Stimulated activated CD4-positive, alpha-beta T cell treated with anti-CD3 and anti-CD28 coated beads, Interleukin-4, amount 100 ng/mL, for 24 hours (primary cell): ENCODE results near the gene PTPRN2.

ENCODE experiments used
- DNase-seq: peaks from one replicate; pipeline ENCODE4 v3.0.0-alpha.2; 2020

Gene PTPRN2

DNA sequence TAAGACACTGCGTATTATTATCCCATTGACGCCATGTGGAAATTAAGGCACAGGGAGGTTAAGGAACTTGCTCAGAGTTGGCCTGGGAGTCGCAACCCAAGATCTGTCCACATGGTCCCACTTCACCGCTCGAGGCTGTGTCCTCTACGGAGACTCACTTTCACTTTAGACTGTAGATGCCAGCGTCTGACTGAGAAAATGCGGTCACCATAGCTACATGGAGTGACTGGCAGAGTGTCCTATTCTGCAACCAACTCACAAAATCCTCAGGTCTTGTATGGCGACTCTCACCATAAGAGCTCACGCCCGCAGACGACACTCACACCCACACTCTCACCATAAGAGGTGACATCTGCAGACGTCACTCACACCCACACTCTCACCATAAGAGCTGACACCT, 257.9 kb downstream of the PTPRN2 start:
- no peak for DNase-seq

DNA sequence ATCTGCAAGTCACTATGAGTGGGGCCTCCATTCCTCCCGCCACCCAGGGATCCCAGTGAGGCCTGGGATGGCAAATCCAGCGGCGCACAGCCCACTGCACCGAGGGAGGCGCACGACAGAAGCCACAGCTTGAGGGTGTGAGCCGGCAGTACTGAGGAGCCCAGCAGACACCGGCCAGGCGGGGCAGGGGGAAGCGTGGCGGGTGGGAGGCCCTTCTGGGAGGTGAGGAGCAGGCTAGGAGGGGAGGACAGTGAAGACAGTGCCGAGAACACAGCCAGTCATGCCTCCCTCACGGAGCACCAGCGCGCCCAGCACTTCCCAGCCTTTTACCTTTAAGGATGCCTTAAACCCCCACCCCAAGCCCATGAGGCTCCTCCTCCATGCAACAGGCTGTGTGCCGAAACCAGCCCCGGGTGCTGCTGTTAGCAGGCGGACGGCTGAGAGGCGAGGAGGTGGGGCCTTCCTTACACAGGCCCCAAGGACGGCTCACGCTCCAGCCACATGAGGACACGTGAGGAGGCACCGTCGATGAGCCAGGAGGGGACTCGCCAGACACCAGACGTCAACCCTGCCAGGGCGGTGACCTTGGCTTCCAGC, 258.5 kb downstream of the PTPRN2 start:
- no peak for DNase-seq

DNA sequence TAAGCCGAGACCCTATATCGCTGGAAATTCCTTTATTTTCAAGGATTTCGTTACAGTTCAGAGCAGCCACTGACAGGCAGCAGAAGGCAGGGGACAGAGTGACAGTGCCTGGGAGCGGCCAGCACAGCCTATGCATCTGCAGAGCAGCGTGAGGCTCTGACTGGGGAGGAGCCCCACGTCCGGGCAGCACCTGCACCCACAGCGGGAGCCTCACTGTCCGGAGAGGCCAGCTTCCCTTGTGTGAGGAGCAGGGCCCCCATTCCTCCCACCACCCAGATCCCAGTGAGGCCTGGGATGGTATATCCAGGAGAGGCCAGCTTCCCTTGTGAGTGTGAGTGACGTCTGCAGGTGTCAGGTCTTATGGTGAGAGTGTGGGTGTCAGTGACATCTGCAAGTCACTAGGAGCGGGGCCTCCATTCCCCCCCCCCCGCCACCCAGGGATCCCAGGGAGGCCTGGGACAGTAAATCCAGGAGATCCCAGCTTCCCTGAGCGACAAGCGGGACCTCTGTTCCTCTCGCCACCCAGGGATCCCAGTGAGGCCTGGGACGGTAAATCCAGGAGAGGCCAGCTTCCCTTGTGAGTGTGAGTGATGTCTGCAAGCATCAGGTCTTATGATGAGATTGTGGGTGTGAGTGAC, 259.1 kb downstream of the PTPRN2 start:
- no peak for DNase-seq

DNA sequence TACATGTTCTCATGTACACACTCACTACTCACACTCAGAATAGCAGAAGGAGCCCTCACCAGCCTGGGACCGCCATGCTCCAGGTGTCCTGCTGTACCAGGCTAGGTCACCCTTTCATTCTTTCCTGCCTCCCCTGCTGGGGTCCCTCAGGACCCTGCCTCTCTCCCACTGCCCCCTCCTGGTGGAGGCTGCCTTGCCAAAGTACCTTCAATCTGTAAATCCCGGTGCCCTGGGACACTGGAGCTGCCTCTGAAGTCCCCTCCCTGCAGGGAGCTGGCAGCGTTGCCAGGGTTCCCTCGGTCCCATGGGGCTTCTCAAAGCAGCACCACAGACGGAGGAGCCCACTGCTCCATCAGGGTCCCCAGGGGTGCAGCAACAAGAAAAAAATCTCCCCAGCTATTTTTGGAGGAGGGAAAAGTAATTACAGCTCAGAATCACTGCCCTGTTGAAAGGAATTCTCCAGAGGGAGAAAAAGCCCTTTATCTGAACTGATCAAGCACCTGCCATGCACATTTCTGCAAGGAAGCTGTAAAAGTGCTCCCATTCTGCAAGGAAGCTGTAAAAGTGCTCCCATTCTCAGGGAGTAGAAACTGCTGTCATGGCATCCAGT, 259.9 kb downstream of the PTPRN2 start:
- no peak for DNase-seq

DNA sequence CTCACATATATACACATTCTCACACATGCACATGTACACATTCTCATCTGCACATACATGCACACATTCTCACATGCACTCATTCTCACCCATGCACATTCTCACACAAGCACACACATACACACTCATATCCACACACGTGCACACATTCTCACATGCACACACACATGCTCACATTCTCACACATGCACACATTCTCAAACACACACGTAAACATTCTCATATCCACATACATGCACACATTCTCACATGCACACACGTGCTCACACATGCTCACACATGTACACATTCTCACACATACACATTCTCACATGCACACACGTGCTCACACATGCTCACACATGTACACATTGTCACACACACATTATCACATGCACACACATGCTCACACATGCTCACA, 260.6 kb downstream of the PTPRN2 start:
- DNase-seq = no peak

DNA sequence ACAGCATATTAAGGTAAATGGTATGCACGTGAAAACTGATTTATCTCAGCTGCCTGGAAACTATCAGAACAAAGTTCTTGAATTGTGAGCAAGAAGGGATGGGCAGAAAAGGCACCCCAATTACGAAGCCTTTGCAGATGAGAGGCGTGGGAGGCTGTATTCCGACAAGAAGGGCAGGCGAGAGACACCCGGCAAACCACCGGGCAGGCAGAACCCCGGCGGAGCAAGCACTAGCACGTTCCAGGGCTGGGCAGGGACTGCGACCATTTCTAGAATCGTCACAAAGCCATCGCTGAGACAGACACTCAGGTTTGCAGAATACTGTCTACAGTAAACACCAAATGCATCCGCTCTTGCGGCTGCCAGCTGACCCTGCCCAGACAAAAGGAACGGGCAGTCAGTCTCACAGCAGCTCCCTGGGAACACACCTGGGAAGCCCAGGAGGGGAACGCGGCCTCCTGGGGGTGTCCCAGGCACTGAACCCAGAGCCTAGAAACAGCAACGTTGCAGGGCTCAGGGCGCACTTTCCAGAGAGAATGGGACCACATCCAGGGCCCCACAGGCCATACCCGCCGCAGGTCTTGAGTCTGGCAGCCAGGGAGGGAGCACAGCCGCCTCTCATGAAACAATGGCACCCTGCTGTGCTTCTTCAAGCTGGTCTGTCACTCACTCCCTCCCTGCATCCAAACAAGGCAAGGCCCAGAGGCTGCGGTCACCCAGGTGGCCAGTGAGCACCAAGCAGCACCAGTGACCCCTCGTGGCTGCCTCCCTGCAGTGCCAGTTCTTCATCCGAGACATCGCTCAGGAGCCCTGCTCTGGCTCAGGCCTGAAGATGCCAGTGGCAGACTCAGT, 261.9 kb downstream of the PTPRN2 start:
- no peak for DNase-seq

DNA sequence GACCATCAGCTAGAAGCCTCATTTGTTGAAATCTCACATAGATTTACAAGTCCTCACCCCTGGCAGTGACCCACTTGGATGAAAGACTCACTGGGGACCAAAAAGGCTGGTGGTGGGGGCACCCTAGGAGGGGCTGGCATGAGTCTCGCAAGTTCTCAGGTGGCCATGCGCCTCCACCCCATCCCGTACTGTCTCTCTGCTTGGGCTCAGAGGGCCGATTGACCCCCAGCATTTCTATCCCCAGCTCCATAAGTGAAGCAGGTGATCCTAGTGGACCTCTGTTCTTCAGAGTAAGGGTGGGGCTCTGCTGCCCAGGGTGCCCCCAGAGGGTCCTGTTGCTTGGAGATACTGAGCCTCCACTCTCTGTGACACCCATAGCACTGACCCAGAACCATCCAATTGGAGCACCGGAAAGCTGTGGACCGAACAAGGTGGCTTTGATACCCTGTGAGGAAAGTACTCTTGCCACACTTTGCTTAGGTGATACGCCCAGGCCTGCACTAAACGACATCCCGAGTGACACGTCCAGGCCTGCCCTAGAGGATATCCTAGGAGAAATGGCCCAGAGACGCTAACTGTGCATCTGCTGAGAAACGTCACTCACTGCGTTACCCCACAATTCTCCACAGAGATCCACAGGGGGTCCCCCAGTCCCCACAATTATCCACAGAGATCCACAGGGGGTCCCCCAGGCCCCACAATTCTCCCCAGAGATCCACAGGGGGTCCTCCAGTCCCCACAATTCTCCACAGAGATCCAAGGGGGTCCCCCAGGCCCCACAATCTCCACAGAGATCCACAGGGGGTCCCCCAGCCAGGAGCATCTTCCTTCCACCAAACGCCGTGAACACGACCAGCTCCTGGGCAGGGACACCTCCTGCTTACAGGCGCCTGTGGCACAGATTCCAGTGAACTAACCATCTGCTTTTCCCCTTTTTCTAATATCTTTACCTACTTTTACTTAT, 262.9 kb downstream of the PTPRN2 start:
- DNase-seq = no peak

DNA sequence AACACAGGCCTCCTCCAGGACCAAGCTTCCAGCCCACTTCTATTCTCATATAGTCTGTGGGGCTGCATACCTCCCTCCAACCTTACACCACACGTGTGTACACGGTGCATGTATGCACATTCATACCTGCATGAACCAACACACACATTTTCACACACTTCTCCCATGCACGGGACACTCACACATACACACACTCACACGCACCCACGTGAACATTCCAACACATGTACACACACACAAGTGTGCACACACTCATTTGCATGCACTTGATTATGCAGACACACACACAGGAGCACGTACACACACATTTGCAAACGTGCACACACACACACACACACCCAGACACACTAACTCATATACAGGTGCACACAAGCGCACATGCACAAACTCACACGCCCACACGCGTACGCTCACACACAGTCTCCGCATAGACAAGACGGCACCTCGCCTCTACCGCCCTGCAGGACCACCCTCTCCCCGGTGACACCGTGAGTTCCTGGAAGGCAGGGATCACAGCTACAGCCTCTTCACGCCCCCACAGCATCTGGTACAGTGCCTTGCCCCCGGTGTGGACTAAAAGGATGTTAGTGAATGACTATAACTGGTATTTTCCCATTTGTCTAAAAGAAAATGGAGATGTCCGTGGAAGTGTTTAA, 263.8 kb downstream of the PTPRN2 start:
- no peak for DNase-seq

DNA sequence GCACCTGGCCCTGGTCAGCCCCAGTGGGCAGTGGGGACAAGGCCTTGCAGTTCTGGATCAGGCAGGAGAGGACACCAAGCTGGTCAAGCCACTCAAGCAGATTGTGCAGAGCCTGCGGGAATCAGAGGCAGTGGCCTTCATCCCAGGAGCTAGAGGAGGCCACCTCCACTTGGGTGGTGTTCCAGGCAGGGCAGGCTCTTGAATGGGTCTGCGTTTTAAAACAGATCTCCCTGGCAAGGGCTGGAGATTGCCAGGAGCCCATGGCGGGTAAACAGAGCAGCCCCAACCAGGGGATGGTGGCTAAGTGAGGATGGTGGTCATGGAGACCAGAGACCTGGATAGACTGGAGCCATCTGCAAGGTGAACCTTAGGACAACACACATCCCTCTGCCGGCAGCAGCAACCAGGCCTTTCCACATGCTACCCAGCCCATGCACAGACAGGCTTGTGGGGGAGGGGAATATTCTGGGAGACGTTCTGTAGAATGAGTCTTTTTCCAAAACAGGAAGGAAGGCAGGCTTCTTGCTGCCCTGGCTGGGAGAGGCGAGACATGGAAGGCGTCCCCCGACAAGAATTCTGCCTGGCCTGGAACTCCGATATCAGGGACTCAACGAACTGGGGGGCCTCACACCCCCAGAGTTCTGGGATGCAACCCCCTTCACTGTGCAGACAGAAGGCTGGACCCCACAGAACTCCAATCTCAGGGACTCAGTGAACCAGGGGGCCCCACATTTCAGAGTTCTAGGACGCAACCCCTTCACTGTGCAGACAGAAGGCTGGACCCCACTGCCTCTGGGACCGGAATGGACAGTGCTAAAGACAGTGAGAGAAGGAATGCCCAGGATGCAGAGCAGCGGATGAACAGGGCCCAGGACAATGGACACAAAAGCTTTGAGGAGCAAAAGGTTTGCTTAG, 264.8 kb downstream of the PTPRN2 start:
- no peak for DNase-seq

DNA sequence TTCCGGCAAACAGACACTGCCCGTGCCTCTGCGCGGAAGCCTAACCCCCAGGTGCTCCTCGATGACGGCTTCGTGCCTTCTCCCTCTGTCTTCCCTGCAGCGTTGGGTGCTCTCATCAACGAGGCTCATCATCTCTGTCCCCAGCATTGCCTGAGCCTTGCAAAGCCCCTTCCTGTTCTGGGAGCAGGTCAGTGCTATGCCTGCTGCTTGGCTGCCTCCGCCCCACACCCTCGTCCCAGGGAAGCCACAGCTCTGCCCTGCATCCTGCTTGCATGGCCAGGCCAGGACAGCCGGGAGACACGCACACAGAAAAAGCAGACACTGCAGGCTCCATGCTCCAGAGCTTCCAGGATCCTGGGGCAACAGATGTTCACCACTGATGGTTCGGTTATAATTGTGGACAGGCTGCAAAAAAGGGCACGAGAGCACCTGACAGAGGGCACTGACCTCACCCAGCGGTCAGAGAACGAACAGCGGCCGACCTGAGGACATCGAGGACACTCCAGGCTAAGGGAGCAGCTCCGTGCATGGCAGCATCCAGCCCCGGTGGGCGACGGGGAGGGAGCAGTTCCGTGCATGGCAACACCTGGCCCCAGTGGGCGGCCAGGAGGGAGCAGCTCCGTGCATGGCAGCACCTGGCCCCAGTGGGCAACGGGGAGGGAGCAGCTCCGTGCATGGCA, 265.5 kb downstream of the PTPRN2 start:
- DNase-seq = no peak

DNA sequence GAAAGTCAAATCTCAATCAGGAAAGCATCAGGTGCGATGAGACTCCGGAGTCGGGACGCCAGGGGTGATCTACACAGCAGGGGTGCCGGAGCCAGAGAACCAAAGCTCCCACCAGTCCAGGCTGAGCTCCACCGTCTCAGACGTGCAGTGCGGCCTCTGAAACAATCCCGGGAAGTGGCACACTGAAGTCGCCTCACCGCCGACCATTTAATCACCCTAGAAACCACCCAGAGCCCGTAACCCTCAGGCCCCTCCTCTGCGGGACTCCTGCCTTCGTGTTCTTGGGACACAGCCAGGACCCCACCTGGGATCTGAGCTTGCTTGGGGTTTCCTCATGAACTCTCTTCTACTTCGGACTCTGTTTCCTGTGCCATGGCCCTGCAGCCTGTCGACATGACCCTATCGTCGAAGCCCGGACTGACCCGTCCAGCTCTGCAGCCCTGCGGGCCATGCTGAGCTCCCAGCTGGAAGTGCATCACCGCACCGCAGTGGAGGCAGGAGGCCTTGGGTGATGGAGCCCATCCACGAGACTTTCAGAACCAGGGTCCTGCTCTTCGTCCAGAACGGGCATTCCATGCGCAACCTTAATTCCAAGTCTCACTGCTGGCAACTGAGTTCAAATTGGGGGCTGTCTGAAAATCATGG, 266.4 kb downstream of the PTPRN2 start:
- no peak for DNase-seq

DNA sequence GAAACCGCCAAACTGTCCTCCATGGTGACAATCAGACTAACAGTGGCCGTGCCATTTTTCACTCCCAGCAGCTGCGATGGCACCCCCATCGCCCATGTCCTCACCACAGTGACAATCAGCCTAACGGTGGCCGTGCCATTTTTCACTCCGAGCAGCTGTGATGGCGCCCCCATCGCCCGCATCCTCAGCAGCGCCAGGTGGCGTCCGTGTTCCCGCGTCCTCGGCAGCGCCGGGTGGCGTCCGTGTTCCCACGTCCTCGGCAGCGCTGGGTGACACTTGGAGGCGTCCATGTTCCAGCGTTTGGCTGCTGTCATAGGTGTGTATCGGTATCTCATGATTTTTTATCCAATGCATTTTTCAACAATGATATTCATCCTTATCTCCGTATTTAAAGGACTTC, 267.3 kb downstream of the PTPRN2 start:
- DNase-seq = no peak

DNA sequence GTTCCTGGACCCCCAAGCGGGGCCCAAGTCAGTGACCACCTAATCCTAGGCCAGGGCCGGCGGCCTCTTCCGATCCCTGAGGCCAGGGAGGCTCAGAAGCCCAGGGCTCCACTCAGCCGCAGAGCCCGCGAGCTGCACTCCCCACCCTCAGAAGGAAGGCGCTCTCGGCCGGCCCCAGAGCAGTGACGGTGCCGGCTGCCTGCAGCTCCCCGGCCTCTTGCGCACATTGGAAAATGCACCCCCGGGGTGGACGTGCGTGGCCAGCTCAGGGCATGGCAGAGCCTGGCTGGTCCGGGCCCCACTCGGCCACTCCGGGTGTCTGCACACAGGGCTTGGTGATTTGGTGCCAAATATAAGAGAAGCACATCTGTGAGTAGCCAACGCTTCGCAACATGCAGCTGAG, 269.1 kb downstream of the PTPRN2 start:
- DNase-seq = no peak

DNA sequence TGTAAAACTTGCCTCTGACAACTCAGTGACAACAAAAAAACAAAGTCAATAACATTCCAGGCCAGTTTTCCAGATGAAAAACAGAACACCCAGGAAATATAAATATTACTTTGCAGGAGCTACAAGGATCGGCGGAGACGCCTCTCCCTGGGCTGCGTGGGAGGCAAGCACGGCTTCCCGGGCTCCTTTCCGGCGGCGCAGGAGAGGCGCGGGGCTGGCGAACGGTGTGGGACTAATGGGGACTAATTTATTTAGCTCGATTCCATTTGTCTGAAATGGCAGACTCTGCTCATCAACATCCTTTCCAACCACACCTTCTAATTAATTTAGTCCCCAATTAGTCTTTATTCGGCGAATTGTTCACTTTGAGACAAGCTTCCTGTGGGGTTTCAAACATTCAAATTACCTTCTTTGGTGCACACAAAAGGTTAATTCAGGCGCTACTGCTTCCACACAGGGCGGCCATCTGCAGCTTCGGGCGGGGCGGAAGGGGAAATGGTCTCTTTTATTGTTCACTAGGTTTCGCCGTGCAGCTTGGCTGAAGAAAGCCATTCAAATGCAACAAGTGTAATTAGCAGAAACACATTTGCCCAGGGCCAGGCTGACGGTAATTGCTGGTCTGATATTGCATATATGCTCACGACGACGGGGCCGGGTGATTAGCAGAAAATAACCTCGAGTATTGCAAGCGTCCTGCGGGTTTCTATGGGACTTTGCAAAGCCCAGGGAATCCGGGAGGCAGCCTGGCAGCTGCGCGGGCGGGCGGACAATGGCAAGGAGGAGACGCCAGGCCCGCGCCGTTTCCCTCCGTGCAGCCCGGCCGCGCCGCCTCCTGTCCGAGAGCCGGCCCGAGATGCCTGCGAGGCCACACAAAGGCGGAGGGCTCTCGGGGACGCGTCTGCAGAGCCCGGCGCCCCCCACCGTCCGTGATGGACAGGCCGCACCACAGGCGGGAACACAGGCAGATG, 270.1 kb downstream of the PTPRN2 start:
- no peak for DNase-seq

DNA sequence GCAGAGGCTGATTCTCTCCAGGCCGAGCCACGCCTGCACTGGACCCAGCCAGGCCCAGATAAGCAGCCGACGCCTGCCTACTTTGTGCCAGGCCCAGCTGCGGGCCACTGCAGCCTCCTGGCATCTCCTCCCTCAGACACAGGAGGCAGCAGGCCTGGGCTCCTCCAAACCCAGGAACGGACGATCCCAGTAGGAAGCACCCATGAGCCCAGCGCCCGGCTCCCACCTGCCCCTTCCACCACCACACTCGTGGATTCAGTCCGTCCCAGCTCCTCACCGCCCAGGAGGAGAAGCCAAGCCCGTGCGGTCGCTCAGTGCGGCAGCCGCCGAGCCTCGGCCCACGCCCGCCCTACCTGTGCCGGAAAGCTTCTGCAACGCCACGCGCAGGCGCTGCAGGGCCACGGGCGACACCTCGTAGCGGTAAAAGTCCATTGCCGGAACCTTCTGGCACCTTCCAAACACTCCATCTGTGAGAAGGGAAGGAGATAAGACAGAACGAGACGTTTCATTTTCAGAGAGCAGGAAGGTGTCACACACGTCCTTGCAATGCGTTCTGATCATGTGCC, 271.1 kb downstream of the PTPRN2 start:
- no peak for DNase-seq

DNA sequence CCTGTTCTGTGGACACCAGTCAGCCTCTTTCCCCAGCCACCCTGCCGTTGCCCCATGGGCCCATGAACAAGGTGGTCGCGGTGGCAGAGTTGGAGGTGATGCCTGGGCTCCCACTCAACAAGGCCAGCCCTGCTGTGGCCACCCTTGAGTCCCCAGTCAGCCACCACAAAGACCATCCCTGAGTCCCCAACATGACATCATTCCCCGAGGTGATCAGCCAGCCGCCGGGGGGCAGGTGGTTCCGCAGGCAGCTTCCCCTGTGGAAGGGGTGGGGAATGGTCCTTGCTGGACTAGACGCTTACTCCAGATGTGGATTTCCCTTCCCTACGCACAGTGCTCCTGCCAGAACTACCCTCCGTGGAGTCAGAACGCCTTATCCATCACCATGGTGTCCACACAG, 271.7 kb downstream of the PTPRN2 start:
- no peak for DNase-seq

DNA sequence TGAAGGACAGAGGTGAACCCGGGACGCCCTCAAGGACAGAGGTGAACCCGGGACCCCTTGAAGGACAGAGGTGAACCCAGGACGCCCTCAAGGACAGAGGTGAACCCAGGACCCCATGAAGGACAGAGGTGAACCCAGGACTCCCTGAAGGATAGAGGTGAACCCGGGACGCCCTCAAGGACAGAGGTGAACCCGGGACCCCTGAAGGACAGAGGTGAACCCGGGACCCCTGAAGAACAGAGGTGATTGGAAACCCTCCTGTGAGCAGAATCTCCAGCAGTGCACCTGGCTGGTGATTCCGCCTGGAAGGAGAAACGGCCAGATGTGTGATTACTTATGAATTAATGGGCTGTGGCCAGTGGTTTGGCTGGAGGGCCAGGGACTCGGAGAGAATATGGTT, 272.3 kb downstream of the PTPRN2 start:
- DNase-seq = no peak

DNA sequence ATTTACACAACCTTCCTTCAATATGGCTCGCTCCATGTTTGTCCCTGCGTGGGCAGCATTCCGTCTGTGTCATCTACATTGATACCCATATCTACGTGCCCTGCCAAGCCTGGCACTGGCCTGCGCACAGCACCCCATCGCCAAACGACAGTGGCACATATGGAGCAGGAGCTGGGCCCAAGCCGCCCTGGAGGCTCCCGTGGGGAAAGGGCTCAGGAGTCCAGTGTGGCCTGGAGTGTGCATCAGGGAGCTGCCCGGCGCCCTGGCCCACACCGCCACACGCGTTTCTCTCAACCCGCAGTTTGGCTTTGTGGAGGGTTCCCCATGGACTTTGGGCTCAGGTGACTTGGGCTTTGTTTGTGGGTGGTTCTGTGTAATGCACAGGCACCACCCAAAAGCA, 273.2 kb downstream of the PTPRN2 start:
- DNase-seq = no peak
